GM12878 (cell line): ENCODE measurements around the gene ADIPOQ. TPM values are rescaled to one million over a fixed set of nuclear protein-coding genes. Genes with fewer than 3 reads are reported as not detected.

Experiments used
- ATAC-seq: fragments of 200-7000 bp; cut with Tn5 transposase; 3 replicates; pipeline ENCODE4 v1.9.1; 2020; ENCODE audit warnings: mild to moderate bottlenecking, moderate library complexity
- BruUV-seq: library from RNA; stranded (reverse); fragments of 400-500 nt; replicated peaks from 2 replicates; lab custom pipeline; 2021; lab: Mats Ljungman, UMichigan
- CTCF ChIA-PET: fragments of 300-600 bp; sonication (Branson Sonifier 250); formaldehyde crosslinking; extraction: SDS; loops from one replicate; lab custom pipeline; 2021; ENCODE audit warnings: inconsistent platforms; lab: Yijun Ruan, JAX
- POLR2A ChIA-PET: fragments of 350-600 bp; formaldehyde crosslinking; extraction: SDS; loops from one replicate; lab custom pipeline; 2021; ENCODE audit warnings: inconsistent platforms; lab: Charles Lee
- RAD21 ChIA-PET: fragments of 300-600 bp; sonication (Branson Sonifier 250); formaldehyde crosslinking; loops from one replicate; lab custom pipeline; 2023; ENCODE audit warnings: antibody characterized with exemption; ENCODE audit not compliant: unreplicated experiment; lab: Charles Lee
- SMC1A ChIA-PET: fragments of 300-600 bp; sonication (Branson Sonifier 250); formaldehyde crosslinking; loops from one replicate; lab custom pipeline; 2023; ENCODE audit not compliant: unreplicated experiment, uncharacterized antibody; lab: Charles Lee
- DNase-seq: peaks from one replicate; pipeline ENCODE4 v3.0.0-alpha.2; 2011; ENCODE audit warnings: low read depth, low spot score
- FAIRE-seq: peaks from 3 replicates; lab custom pipeline; 2011; peaks lifted over from hg19 to GRCh38; lab: Jason Lieb, UNC
- H2AFZ ChIP-seq: 2 replicates; pipeline ENCODE4 v1.6.0; 2011; ENCODE audit warnings: low read depth, low read length, control low read depth; ENCODE audit not compliant: control insufficient read depth
- H3K27ac ChIP-seq: 2 replicates; pipeline ENCODE4 v1.5.1; 2011; ENCODE audit warnings: control low read depth; ENCODE audit not compliant: control insufficient read depth, insufficient read depth
- H3K27me3 ChIP-seq, 2 experiments: replicated peaks in 1 of 2; 2 replicates each; pipeline versions ENCODE4 v1.6.0 to v1.6.1; 2011; ENCODE audit warnings: low read length in 1 of 2; ENCODE audit not compliant: control insufficient read depth in 2 of 2, insufficient read depth in 2 of 2
- H3K36me3 ChIP-seq, 2 experiments: 2 replicates each; pipeline ENCODE4 v1.5.1; 2011; ENCODE audit warnings: low read length in 1 of 2; ENCODE audit not compliant: control insufficient read depth in 2 of 2, insufficient read depth in 2 of 2
- H3K4me1 ChIP-seq: 2 replicates; pipeline ENCODE4 v1.6.1; 2011; ENCODE audit warnings: mild to moderate bottlenecking, low read length, moderate library complexity, mixed read lengths; ENCODE audit not compliant: control insufficient read depth, insufficient read depth
- H3K4me2 ChIP-seq: 2 replicates; pipeline ENCODE4 v1.6.0; 2011; ENCODE audit warnings: control low read depth; ENCODE audit not compliant: control insufficient read depth, insufficient read depth
- H3K4me3 ChIP-seq: fragments of 200-600 bp; sonication (generic); 2 replicates; pipeline ENCODE4 v1.5.1; 2016
- H3K79me2 ChIP-seq: 2 replicates; pipeline ENCODE4 v1.6.0; 2011; ENCODE audit warnings: low read length; ENCODE audit not compliant: control insufficient read depth, insufficient read depth
- H3K9ac ChIP-seq: 2 replicates; pipeline ENCODE4 v1.8.0; 2011; ENCODE audit warnings: low read length, control low read depth, mixed read lengths; ENCODE audit not compliant: control insufficient read depth, insufficient read depth
- H3K9me3 ChIP-seq: replicated peaks from 3 replicates; pipeline ENCODE4 v1.5.1; 2011; ENCODE audit warnings: mild to moderate bottlenecking, low read length; ENCODE audit not compliant: control insufficient read depth, insufficient read depth
- H4K20me1 ChIP-seq: 2 replicates; pipeline ENCODE4 v1.6.0; 2011; ENCODE audit not compliant: control insufficient read depth, insufficient read depth
- ATF7 ChIP-seq: fragments of 450-650 bp; IDR thresholded peaks from 2 replicates; pipeline ENCODE4 v1.6.1; 2016; ENCODE audit warnings: low read depth, mild to moderate bottlenecking
- CREB1 ChIP-seq: IDR thresholded peaks from 2 replicates; pipeline ENCODE4 v1.6.1; 2012; ENCODE audit warnings: low read depth, mild to moderate bottlenecking, inconsistent platforms
- ETV6 ChIP-seq, 2 experiments: fragments of 450-650 bp in 1 of 2; IDR thresholded peaks in 1 of 2; conservative IDR thresholded peaks in 1 of 2; 2 replicates each; pipeline ENCODE4 v1.6.1; 2014; ENCODE audit warnings: antibody characterized with exemption in 1 of 2, borderline replicate concordance in 1 of 2, low read depth in 1 of 2, mild to moderate bottlenecking in 1 of 2, moderate library complexity in 1 of 2
- FOXM1 ChIP-seq: IDR thresholded peaks from 2 replicates; pipeline ENCODE4 v1.6.1; 2012; ENCODE audit warnings: low read depth, mild to moderate bottlenecking, inconsistent platforms, low read length, moderate library complexity
- KLF5 ChIP-seq: fragments of 450-650 bp; IDR thresholded peaks from 2 replicates; pipeline ENCODE4 v1.6.1; 2014; ENCODE audit warnings: mild to moderate bottlenecking; ENCODE audit not compliant: partially characterized antibody
- MLLT1 ChIP-seq: fragments of 450-650 bp; IDR thresholded peaks from 2 replicates; pipeline ENCODE4 v1.6.1; 2016; ENCODE audit warnings: mild to moderate bottlenecking
- MYC ChIP-seq: IDR thresholded peaks from 2 replicates; pipeline ENCODE4 v1.6.1; 2011; ENCODE audit warnings: mild to moderate bottlenecking, low read length, moderate library complexity, inconsistent platforms; ENCODE audit not compliant: insufficient read depth, insufficient replicate concordance, insufficient read length, severe bottlenecking
- SIX5 ChIP-seq: IDR thresholded peaks from 2 replicates; pipeline ENCODE4 v1.6.1; 2011; ENCODE audit warnings: mild to moderate bottlenecking, low read depth, low read length, moderate library complexity; ENCODE audit not compliant: severe bottlenecking
- SMAD1 ChIP-seq: fragments of 450-650 bp; IDR thresholded peaks from 2 replicates; pipeline ENCODE4 v1.6.1; 2018; ENCODE audit warnings: mild to moderate bottlenecking, low read depth; ENCODE audit not compliant: partially characterized antibody
- SREBF2 ChIP-seq: IDR thresholded peaks from 2 replicates; pipeline ENCODE4 v1.6.1; 2012; ENCODE audit warnings: mild to moderate bottlenecking, low read length
- SRF ChIP-seq, 2 experiments: IDR thresholded peaks; 2 replicates each; pipeline ENCODE4 v1.6.1; 2011; ENCODE audit warnings: low read depth in 2 of 2, low read length in 2 of 2, mild to moderate bottlenecking in 1 of 2, moderate library complexity in 1 of 2
- SUPT20H ChIP-seq: IDR thresholded peaks from 2 replicates; pipeline ENCODE4 v1.6.1; 2011; ENCODE audit warnings: low read depth, mild to moderate bottlenecking, low read length, moderate library complexity, borderline replicate concordance; ENCODE audit not compliant: control insufficient read depth
- TCF3 ChIP-seq: IDR thresholded peaks from 2 replicates; pipeline ENCODE4 v1.6.1; 2012; ENCODE audit warnings: low read depth, mild to moderate bottlenecking, low read length, borderline replicate concordance; ENCODE audit not compliant: insufficient read depth
- YBX1 ChIP-seq: fragments of 450-650 bp; IDR thresholded peaks from 2 replicates; pipeline ENCODE4 v1.6.1; 2016; ENCODE audit warnings: antibody characterized with exemption
- ZNF24 ChIP-seq: fragments of 450-650 bp; IDR thresholded peaks from 2 replicates; pipeline ENCODE4 v1.6.1; 2017; ENCODE audit warnings: antibody characterized with exemption, mild to moderate bottlenecking
- in situ Hi-C: fragments of 300-500 bp; cut with MboI; formaldehyde crosslinking; loops from 9 replicates; pipeline ENCODE4 v1.14.3; 2018; ENCODE audit warnings: mixed read lengths
- intact Hi-C: fragments of 100-400 bp; cut with micrococcal nuclease; formaldehyde crosslinking; loops from one replicate; pipeline ENCODE4 v1.14.2; 2022; ENCODE audit not compliant: unreplicated experiment
- polyA plus RNA-seq, 11 experiments: library from polyadenylated mRNA; depleted of rRNA in 4 of 11; unstranded in 6 of 11; stranded (reverse) in 5 of 11; fragments of >200 nt; fragmentation: Nextera tagmentation in 4 of 11; fragmentation: Illumina TruSeq in 1 of 11; extraction: Ambion mirVana in 4 of 11; extraction: Trizol in 1 of 11; gene quantifications; 1 replicate in 1 of 11; 2 replicates in 10 of 11; pipeline versions ENCODE4 v1.2.1 to v1.2.3, GENCODE V29; 2011 to 2016; ENCODE audit warnings: inconsistent platforms in 2 of 11, missing spikeins in 2 of 11, low read depth in 1 of 11
- total RNA-seq, 4 experiments: library from RNA; depleted of rRNA in 3 of 4; stranded (reverse); fragments of >200 nt in 3 of 4; fragmentation: Illumina TruSeq in 1 of 4; extraction: Trizol in 1 of 4; gene quantifications; 2 replicates each; pipeline versions ENCODE4 v1.2.1 to v1.2.3, GENCODE V29; 2013 to 2021
- TF ChIP-seq, protein P1 (sequence below): IDR thresholded peaks from 2 replicates; pipeline ENCODE4 v1.6.1; 2011; ENCODE audit warnings: borderline replicate concordance, low read depth, mild to moderate bottlenecking, moderate library complexity, low read length; ENCODE audit not compliant: insufficient read depth, poor library complexity, severe bottlenecking
- TF ChIP-seq, protein P2 (sequence below), 3 experiments: IDR thresholded peaks in 2 of 3; conservative IDR thresholded peaks in 1 of 3; 2 replicates each; pipeline ENCODE4 v1.5.1; 2011; ENCODE audit warnings: low read depth in 3 of 3, low read length in 3 of 3, mild to moderate bottlenecking in 3 of 3, control low read depth in 2 of 3, moderate library complexity in 2 of 3, inconsistent platforms in 1 of 3, mixed read lengths in 1 of 3; ENCODE audit not compliant: control insufficient read depth in 2 of 3, insufficient read depth in 1 of 3; ENCODE audit errors: extremely low read depth in 1 of 3

ADIPOQ gene
- total and polyA plus RNA-seq, 10 of the 15 experiments (the other 5 are each of a cell fraction or from before 2014, with no cell fraction given): not detected

GRCh38 chr3:186890911-186891310 lies 48.4 kb downstream of the ADIPOQ start:
- RAD21 ChIA-PET: no interaction called here
- no peak for ATAC-seq
- Histone ChIP-seq H3K79me2 (no peaks in the 10 kb centered on the region), H2AFZ (no peak overlapping the region), H3K4me1 (no peaks in the 10 kb centered on the region), H3K9me3 (no peaks in the 10 kb centered on the region), H4K20me1 (no peaks in the 10 kb centered on the region), H3K27ac (no peak overlapping the region), H3K27me3 (peaks cover 0 to 3% of the 10 kb centered on the region in 2 experiments; a peak in 3 of 4 replicates), H3K36me3 (no peaks in the 10 kb centered on the region), H3K9ac (no peak overlapping the region), H3K4me2 (no peak overlapping the region), H3K4me3 (no peak overlapping the region)
- no peak for FAIRE-seq
- no peak for TF ChIP-seq SUPT20H
- TF ChIP-seq, protein P1, sequence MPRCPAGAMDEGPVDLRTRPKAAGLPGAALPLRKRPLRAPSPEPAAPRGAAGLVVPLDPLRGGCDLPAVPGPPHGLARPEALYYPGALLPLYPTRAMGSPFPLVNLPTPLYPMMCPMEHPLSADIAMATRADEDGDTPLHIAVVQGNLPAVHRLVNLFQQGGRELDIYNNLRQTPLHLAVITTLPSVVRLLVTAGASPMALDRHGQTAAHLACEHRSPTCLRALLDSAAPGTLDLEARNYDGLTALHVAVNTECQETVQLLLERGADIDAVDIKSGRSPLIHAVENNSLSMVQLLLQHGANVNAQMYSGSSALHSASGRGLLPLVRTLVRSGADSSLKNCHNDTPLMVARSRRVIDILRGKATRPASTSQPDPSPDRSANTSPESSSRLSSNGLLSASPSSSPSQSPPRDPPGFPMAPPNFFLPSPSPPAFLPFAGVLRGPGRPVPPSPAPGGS: no peak
- no peak for TF ChIP-seq SMAD1
- no peak for TF ChIP-seq KLF5
- TF ChIP-seq MYC: no peak
- TF ChIP-seq CREB1: no peak
- no peak for TF ChIP-seq SREBF2
- no peak for TF ChIP-seq ETV6 (conservative IDR thresholded peaks at IDR 0.05 in 1 of 2, IDR thresholded peaks at IDR 0.05 in 1 of 2; ENCODE audit: borderline replicate concordance in 1 of 2, low read depth in 1 of 2)
- TF ChIP-seq YBX1: no peak
- no peak for TF ChIP-seq MLLT1
- TF ChIP-seq ATF7: no peak
- TF ChIP-seq FOXM1: no peak
- TF ChIP-seq ZNF24: no peak
- TF ChIP-seq SRF (IDR thresholded peaks at IDR 0.05; ENCODE audit: low read depth in 2 of 2, low read length in 2 of 2): no peak
- no peak for TF ChIP-seq TCF3
- no peak for TF ChIP-seq SIX5
- TF ChIP-seq, protein P2, sequence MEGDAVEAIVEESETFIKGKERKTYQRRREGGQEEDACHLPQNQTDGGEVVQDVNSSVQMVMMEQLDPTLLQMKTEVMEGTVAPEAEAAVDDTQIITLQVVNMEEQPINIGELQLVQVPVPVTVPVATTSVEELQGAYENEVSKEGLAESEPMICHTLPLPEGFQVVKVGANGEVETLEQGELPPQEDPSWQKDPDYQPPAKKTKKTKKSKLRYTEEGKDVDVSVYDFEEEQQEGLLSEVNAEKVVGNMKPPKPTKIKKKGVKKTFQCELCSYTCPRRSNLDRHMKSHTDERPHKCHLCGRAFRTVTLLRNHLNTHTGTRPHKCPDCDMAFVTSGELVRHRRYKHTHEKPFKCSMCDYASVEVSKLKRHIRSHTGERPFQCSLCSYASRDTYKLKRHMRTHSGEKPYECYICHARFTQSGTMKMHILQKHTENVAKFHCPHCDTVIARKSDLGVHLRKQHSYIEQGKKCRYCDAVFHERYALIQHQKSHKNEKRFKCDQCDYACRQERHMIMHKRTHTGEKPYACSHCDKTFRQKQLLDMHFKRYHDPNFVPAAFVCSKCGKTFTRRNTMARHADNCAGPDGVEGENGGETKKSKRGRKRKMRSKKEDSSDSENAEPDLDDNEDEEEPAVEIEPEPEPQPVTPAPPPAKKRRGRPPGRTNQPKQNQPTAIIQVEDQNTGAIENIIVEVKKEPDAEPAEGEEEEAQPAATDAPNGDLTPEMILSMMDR (IDR thresholded peaks at IDR 0.05 in 2 of 3, conservative IDR thresholded peaks at IDR 0.05 in 1 of 3; ENCODE audit: control insufficient read depth in 2 of 3, extremely low read depth in 1 of 3, insufficient read depth in 1 of 3, low read depth in 3 of 3, low read length in 3 of 3): no peak
- in situ Hi-C loops (no loop called here), intact Hi-C loops (no loop called here)
- CTCF ChIA-PET: no interaction called here
- no peak for DNase-seq
- no TSS peak for BruUV-seq
- POLR2A ChIA-PET: no interaction called here
- SMC1A ChIA-PET: no interaction called here
